GM10847 (cell line): Measurements from ENCODE around the gene PLA2G7.

Source experiments
- POLR2A ChIP-seq: IDR thresholded peaks from 2 replicates; pipeline ENCODE4 v1.6.1; 2011; ENCODE audit not compliant: insufficient read length; ENCODE audit errors: extremely low read depth

The PLA2G7 gene

GRCh38 chr6:46756469-46757213 is 21.5 kb upstream of the PLA2G7 start:
- no peak for TF ChIP-seq POLR2A

GRCh38 chr6:46755865-46756264 is 20.7 kb upstream of the PLA2G7 start:
- TF ChIP-seq POLR2A: no peak

- TF ChIP-seq POLR2A: no peak
Observed at GRCh38 chr6:46751658-46752057, 16.5 kb upstream of the PLA2G7 start.

GRCh38 chr6:46749731-46750130 is 14.6 kb upstream of the PLA2G7 start:
- no peak for TF ChIP-seq POLR2A

- TF ChIP-seq POLR2A: no peak
Observed at GRCh38 chr6:46748940-46749503, 13.8 kb upstream of the PLA2G7 start.

GRCh38 chr6:46746696-46747095 is 11.5 kb upstream of the PLA2G7 start, which contains the start of gene ANKRD66:
ANKRD66 (plus strand) TSS chr6:46746933; CDS start chr6:46751949, 5,016 bp downstream.
- no peak for TF ChIP-seq POLR2A

GRCh38 chr6:46745973-46746372 is 10.8 kb upstream of the PLA2G7 start:
- no peak for TF ChIP-seq POLR2A

- TF ChIP-seq POLR2A: no peak
Observed at GRCh38 chr6:46743425-46744158, 8.4 kb upstream of the PLA2G7 start.

GRCh38 chr6:46741910-46742309 is 6.7 kb upstream of the PLA2G7 start:
- TF ChIP-seq POLR2A: no peak

GRCh38 chr6:46741482-46741881 is 6.3 kb upstream of the PLA2G7 start:
- no peak for TF ChIP-seq POLR2A

GRCh38 chr6:46736906-46737305 is 1.7 kb upstream of the PLA2G7 start:
- no peak for TF ChIP-seq POLR2A

GRCh38 chr6:46735720-46736031 is 501 bp upstream of the PLA2G7 start:
- no peak for TF ChIP-seq POLR2A

- no peak for TF ChIP-seq POLR2A
Observed at GRCh38 chr6:46733341-46733801, 1.8 kb downstream of the PLA2G7 start.

- TF ChIP-seq POLR2A: no peak
Observed at GRCh38 chr6:46730921-46731461, 4.2 kb downstream of the PLA2G7 start.

- no peak for TF ChIP-seq POLR2A
Observed at GRCh38 chr6:46729787-46730326, 5.3 kb downstream of the PLA2G7 start.

- no peak for TF ChIP-seq POLR2A
Observed at GRCh38 chr6:46720401-46720800, 14.8 kb downstream of the PLA2G7 start.
